Measurements from ENCODE around the gene SAMHD1.

DNA sequence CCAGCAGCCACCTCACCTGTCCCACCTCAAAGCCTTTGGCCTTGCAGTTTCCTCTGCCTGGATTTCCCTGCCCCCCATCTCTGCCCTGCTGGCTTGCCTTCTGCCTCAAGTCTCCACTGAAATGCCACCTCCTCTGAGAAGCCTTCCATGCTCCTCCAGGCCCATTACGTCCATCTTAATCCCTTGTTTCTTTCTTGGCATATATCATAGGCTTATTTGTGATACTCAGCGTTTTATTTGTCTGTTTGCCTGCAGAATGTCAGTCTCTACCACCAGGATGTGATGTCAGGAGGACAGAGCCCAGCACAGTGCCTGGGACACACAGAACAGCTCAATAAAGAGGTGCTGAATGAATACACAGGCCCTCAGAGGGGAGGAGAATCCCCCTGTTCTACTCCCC is 100.0 kb downstream of the SAMHD1 start:
- TF ChIP-seq, protein P1, sequence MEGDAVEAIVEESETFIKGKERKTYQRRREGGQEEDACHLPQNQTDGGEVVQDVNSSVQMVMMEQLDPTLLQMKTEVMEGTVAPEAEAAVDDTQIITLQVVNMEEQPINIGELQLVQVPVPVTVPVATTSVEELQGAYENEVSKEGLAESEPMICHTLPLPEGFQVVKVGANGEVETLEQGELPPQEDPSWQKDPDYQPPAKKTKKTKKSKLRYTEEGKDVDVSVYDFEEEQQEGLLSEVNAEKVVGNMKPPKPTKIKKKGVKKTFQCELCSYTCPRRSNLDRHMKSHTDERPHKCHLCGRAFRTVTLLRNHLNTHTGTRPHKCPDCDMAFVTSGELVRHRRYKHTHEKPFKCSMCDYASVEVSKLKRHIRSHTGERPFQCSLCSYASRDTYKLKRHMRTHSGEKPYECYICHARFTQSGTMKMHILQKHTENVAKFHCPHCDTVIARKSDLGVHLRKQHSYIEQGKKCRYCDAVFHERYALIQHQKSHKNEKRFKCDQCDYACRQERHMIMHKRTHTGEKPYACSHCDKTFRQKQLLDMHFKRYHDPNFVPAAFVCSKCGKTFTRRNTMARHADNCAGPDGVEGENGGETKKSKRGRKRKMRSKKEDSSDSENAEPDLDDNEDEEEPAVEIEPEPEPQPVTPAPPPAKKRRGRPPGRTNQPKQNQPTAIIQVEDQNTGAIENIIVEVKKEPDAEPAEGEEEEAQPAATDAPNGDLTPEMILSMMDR (IDR thresholded peaks at IDR 0.05; ENCODE audit: insufficient read depth, low read length, poor library complexity, severe bottlenecking): no peak
- TF ChIP-seq EZH2phosphoT487 (conservative IDR thresholded peaks at IDR 0.05; ENCODE audit: low read length): no peak

All from SU-DHL-6 (cell line).